Panc1 (cell line): ENCODE results near the gene PFN1. TPM values are rescaled to one million over a fixed set of nuclear protein-coding genes. Genes with fewer than 3 reads are reported as not detected.

Source experiments
- ATAC-seq: fragments of 200-7000 bp; cut with Tn5 transposase; 2 replicates; pipeline ENCODE4 v1.9.1; 2020; ENCODE audit warnings: mild to moderate bottlenecking, moderate library complexity
- BruUV-seq: library from RNA; stranded (reverse); fragments of 400-500 nt; replicated peaks from 2 replicates; lab custom pipeline; 2021; lab: Mats Ljungman, UMichigan
- CTCF ChIA-PET: fragments of 300-600 bp; sonication (Branson Sonifier 250); formaldehyde crosslinking; loops from one replicate; lab custom pipeline; 2022; ENCODE audit warnings: antibody characterized with exemption; lab: Charles Lee
- POLR2A ChIA-PET: fragments of 300-600 bp; sonication (Branson Sonifier 250); formaldehyde crosslinking; loops from one replicate; lab custom pipeline; 2022; ENCODE audit warnings: antibody characterized with exemption; lab: Charles Lee
- DNase-seq: peaks from one replicate; pipeline ENCODE4 v3.0.0-alpha.2; 2010; ENCODE audit warnings: low read depth, low spot score
- H3K27ac ChIP-seq: 2 replicates; pipeline ENCODE4 v1.5.1; 2011; ENCODE audit warnings: mild to moderate bottlenecking, low read length, inconsistent platforms
- H3K27me3 ChIP-seq: fragments of 200-500 bp; sonication (Bioruptor generic); 2 replicates; pipeline ENCODE4 v1.6.0; 2014; ENCODE audit warnings: low read length, inconsistent platforms; ENCODE audit not compliant: control insufficient read depth, insufficient read depth
- H3K36me3 ChIP-seq: fragments of 200-500 bp; sonication (Bioruptor generic); 2 replicates; pipeline ENCODE4 v1.5.1; 2014; ENCODE audit warnings: inconsistent platforms, mild to moderate bottlenecking, low read length, moderate library complexity; ENCODE audit not compliant: control insufficient read depth, insufficient read depth
- H3K4me1 ChIP-seq: 2 replicates; pipeline ENCODE4 v1.5.1; 2011; ENCODE audit warnings: inconsistent platforms, mild to moderate bottlenecking, low read length, moderate library complexity; ENCODE audit not compliant: control insufficient read depth, insufficient read depth
- H3K4me3 ChIP-seq, 2 experiments: 2 replicates each; pipeline ENCODE4 v1.5.1; 2011 to 2012; ENCODE audit warnings: low read depth in 2 of 2, low read length in 2 of 2, mild to moderate bottlenecking in 2 of 2, inconsistent platforms in 1 of 2, moderate library complexity in 1 of 2
- H3K9me3 ChIP-seq: fragments of 200-500 bp; sonication (Bioruptor generic); 2 replicates; pipeline ENCODE4 v1.5.1; 2014; ENCODE audit warnings: low read depth, mild to moderate bottlenecking, inconsistent platforms, low read length, moderate library complexity; ENCODE audit not compliant: control insufficient read depth, insufficient read depth
- CTCF ChIP-seq: fragments of 450-650 bp; IDR thresholded peaks from 2 replicates; pipeline ENCODE4 v1.5.1; 2017; ENCODE audit warnings: mild to moderate bottlenecking
- POLR2AphosphoS5 ChIP-seq: IDR thresholded peaks from 2 replicates; pipeline ENCODE4 v1.6.1; 2012; ENCODE audit warnings: mild to moderate bottlenecking, low read depth, low read length, moderate library complexity
- REST ChIP-seq, 2 experiments: IDR thresholded peaks; 2 replicates each; pipeline ENCODE4 v1.6.1; 2011 to 2012; ENCODE audit warnings: low read depth in 2 of 2, control low read depth in 1 of 2, low read length in 1 of 2, mild to moderate bottlenecking in 1 of 2, moderate library complexity in 1 of 2; ENCODE audit not compliant: insufficient read depth in 1 of 2
- SIN3A ChIP-seq: IDR thresholded peaks from 2 replicates; pipeline ENCODE4 v1.6.1; 2012; ENCODE audit warnings: low read depth, mild to moderate bottlenecking, low read length, moderate library complexity, borderline replicate concordance; ENCODE audit not compliant: insufficient read depth
- TCF7L2 ChIP-seq: IDR thresholded peaks from 2 replicates; pipeline ENCODE4 v1.6.1; 2011; ENCODE audit warnings: mild to moderate bottlenecking, low read depth, low read length, inconsistent platforms
- in situ Hi-C: cut with HindIII; loops from 2 replicates; pipeline ENCODE4 v1.10.0; 2016; ENCODE audit warnings: low sequenced_read_pairs, low pct_unique_long_range_greater_than_20kb
- intact Hi-C: fragments of 100-400 bp; cut with micrococcal nuclease; formaldehyde crosslinking; loops from one replicate; pipeline ENCODE4 v1.10.0; 2022; ENCODE audit not compliant: unreplicated experiment
- total RNA-seq: library from RNA; stranded (reverse); gene quantifications from one replicate; pipeline ENCODE4 v1.2.1, GENCODE V29; 2021; ENCODE audit not compliant: unreplicated experiment

Gene PFN1
- total RNA-seq, 1 experiment from 2014 or later: 1,074 TPM

GRCh38 chr17:4931963-4932362 is 16.4 kb downstream of the PFN1 start, which contains the start of gene GP1BA:
GP1BA (plus strand) TSS chr17:4932277; CDS start chr17:4932605, 328 bp downstream.
- H3K4me1 ChIP-seq: no peaks in the 10 kb centered on the region
- no peak for TF ChIP-seq TCF7L2
- no peak for TF ChIP-seq REST (IDR thresholded peaks at IDR 0.05; ENCODE audit: insufficient read depth in 1 of 2, low read depth in 2 of 2, low read length in 1 of 2)
- no peak for TF ChIP-seq CTCF
- TF ChIP-seq POLR2AphosphoS5: no peak
- TF ChIP-seq SIN3A: no peak
- in situ Hi-C loops (no loop called here), intact Hi-C loops (no loop called here)
- BruUV-seq: no TSS peak
- POLR2A ChIA-PET: no interaction called here
- H3K27ac ChIP-seq: no peak within 1 kb of the TSS
- no peaks in the 10 kb centered on the region for H3K9me3 ChIP-seq
- CTCF ChIA-PET: no interaction called here
- H3K27me3 ChIP-seq: no peaks in the 10 kb centered on the region
- no peak for DNase-seq
- no peak within 1 kb of the TSS for H3K4me3 ChIP-seq
- no peaks in the 10 kb centered on the region for H3K36me3 ChIP-seq
- ATAC-seq: no peak

- CTCF ChIA-PET: no interaction called here
Measured at GRCh38 chr17:4928881-4929280, 19.4 kb downstream of the PFN1 start.

More at GRCh38 chr17:4928881-4929280, 19.4 kb downstream of the PFN1 start:
- Histone ChIP-seq H3K4me3 (no peak overlapping the region), H3K36me3 (no peaks in the 10 kb centered on the region), H3K27ac (no peak overlapping the region), H3K4me1 (no peaks in the 10 kb centered on the region), H3K9me3 (no peaks in the 10 kb centered on the region), H3K27me3 (no peaks in the 10 kb centered on the region)
- no peak for TF ChIP-seq REST (IDR thresholded peaks at IDR 0.05; ENCODE audit: insufficient read depth in 1 of 2, low read depth in 2 of 2, low read length in 1 of 2)
- no peak for TF ChIP-seq POLR2AphosphoS5
- TF ChIP-seq SIN3A: no peak
- TF ChIP-seq TCF7L2: no peak
- no peak for TF ChIP-seq CTCF
- POLR2A ChIA-PET: no interaction called here
- in situ Hi-C loops (no loop called here), intact Hi-C loops (no loop called here)
- DNase-seq (no peak), ATAC-seq (no peak)
- BruUV-seq: no TSS peak
